Measurements from ENCODE around the gene DCANP1. TPM values are rescaled to one million over a fixed set of nuclear protein-coding genes. Genes with fewer than 3 reads are reported as not detected.

DCANP1 gene
- total and polyA plus RNA-seq, 5 donors, result not detected

- WGBS, result 92% methylated on average over 4 of the region's 4 CpGs
- Histone ChIP-seq H3K27ac (ENCODE audit: low read length) (no peak overlapping the region), H3K27me3 (ENCODE audit: control insufficient read depth, insufficient read depth) (no peaks in the 10 kb centered on the region), H3K4me1 (ENCODE audit: control insufficient read depth, insufficient read depth, low read length) (no peaks in the 10 kb centered on the region), H3K4me3 (ENCODE audit: low read length) (no peak overlapping the region), H3K9me3 (ENCODE audit: control insufficient read depth, low read length) (no peaks in the 10 kb centered on the region)
- intact Hi-C loops (cut with DNase I), result no loop called here
- ATAC-seq (no peak), DNase-seq (no peak)
These were observed 8.7 kb upstream of the DCANP1 start for GRCh38 chr5:135455876-135456237.

GRCh38 chr5:135454946-135455345, 7.8 kb upstream of the DCANP1 start:
- DNase-seq (no peak), ATAC-seq (no peak)
- WGBS, result 96% methylated on average over 3 of the region's 3 CpGs
- Histone ChIP-seq H3K9me3 (ENCODE audit: control insufficient read depth, low read length) (no peaks in the 10 kb centered on the region), H3K27me3 (ENCODE audit: control insufficient read depth, insufficient read depth) (no peaks in the 10 kb centered on the region), H3K4me3 (ENCODE audit: low read length) (no peak overlapping the region), H3K4me1 (ENCODE audit: control insufficient read depth, insufficient read depth, low read length) (no peaks in the 10 kb centered on the region), H3K27ac (ENCODE audit: low read length) (no peak overlapping the region)
- intact Hi-C loops (cut with DNase I), result no loop called here

GRCh38 chr5:135453613-135454012, 6.5 kb upstream of the DCANP1 start:
- Histone ChIP-seq H3K4me3 (ENCODE audit: low read length) (no peak overlapping the region), H3K27ac (ENCODE audit: low read length) (no peak overlapping the region), H3K9me3 (ENCODE audit: control insufficient read depth, low read length) (no peaks in the 10 kb centered on the region), H3K27me3 (ENCODE audit: control insufficient read depth, insufficient read depth) (no peaks in the 10 kb centered on the region), H3K4me1 (ENCODE audit: control insufficient read depth, insufficient read depth, low read length) (no peaks in the 10 kb centered on the region)
- ATAC-seq (no peak), DNase-seq (no peak)
- 65% methylated on average over 4 of the region's 4 CpGs for WGBS
- intact Hi-C loops (cut with DNase I), result no loop called here

- 83% methylated on average over 10 of the region's 10 CpGs for WGBS
These were observed 5.3 kb upstream of the DCANP1 start, which contains the start of gene TIFAB for GRCh38 chr5:135452321-135453030. Gene TIFAB, minus strand, starts transcription at chr5:135452351. Its CDS starts 2,412 bp downstream, at chr5:135449939.

GRCh38 chr5:135451581-135452320, 4.6 kb upstream of the DCANP1 start:
- intact Hi-C loops (cut with DNase I), result no loop called here
- no peak overlapping the region for H3K4me3 ChIP-seq (ENCODE audit: low read length)
- ATAC-seq (no peak), DNase-seq (no peak)
- no peaks in the 10 kb centered on the region for H3K27me3 ChIP-seq (ENCODE audit: control insufficient read depth, insufficient read depth)
- no peaks in the 10 kb centered on the region for H3K4me1 ChIP-seq (ENCODE audit: control insufficient read depth, insufficient read depth, low read length)
- 88% methylated on average over 17 of the region's 17 CpGs for WGBS
- no peak overlapping the region for H3K27ac ChIP-seq (ENCODE audit: low read length)
- no peaks in the 10 kb centered on the region for H3K9me3 ChIP-seq (ENCODE audit: control insufficient read depth, low read length)

More at GRCh38 chr5:135452321-135453030, 5.3 kb upstream of the DCANP1 start, which contains the start of gene TIFAB:
- DNase-seq, result no peak
- Histone ChIP-seq H3K27me3 (ENCODE audit: control insufficient read depth, insufficient read depth) (no peaks in the 10 kb centered on the region), H3K9me3 (ENCODE audit: control insufficient read depth, low read length) (no peaks in the 10 kb centered on the region), H3K27ac (ENCODE audit: low read length) (no peak within 1 kb of the TSS), H3K4me1 (ENCODE audit: control insufficient read depth, insufficient read depth, low read length) (no peaks in the 10 kb centered on the region), H3K4me3 (ENCODE audit: low read length) (no peak within 1 kb of the TSS)
- intact Hi-C loops (cut with DNase I), result no loop called here
- no peak for ATAC-seq

GRCh38 chr5:135450952-135451351, 3.8 kb upstream of the DCANP1 start:
- no peak overlapping the region for H3K4me3 ChIP-seq (ENCODE audit: low read length)
- WGBS, result 96% methylated on average over 2 of the region's 2 CpGs
- no peaks in the 10 kb centered on the region for H3K4me1 ChIP-seq (ENCODE audit: control insufficient read depth, insufficient read depth, low read length)
- no peak overlapping the region for H3K27ac ChIP-seq (ENCODE audit: low read length)
- H3K27me3 ChIP-seq (ENCODE audit: control insufficient read depth, insufficient read depth), result no peaks in the 10 kb centered on the region
- ATAC-seq, result no peak
- no peak for DNase-seq
- intact Hi-C loops (cut with DNase I), result no loop called here
- no peaks in the 10 kb centered on the region for H3K9me3 ChIP-seq (ENCODE audit: control insufficient read depth, low read length)

- H3K9me3 ChIP-seq (ENCODE audit: control insufficient read depth, low read length), result no peaks in the 10 kb centered on the region
- intact Hi-C loops (cut with DNase I), result no loop called here
- no peak for DNase-seq
- H3K4me3 ChIP-seq (ENCODE audit: low read length), result no peak overlapping the region
- H3K27ac ChIP-seq (ENCODE audit: low read length), result no peak overlapping the region
- H3K27me3 ChIP-seq (ENCODE audit: control insufficient read depth, insufficient read depth), result no peaks in the 10 kb centered on the region
- no peak for ATAC-seq
- WGBS, result 76% methylated on average over 3 of the region's 3 CpGs
- no peaks in the 10 kb centered on the region for H3K4me1 ChIP-seq (ENCODE audit: control insufficient read depth, insufficient read depth, low read length)
These were observed 3.2 kb upstream of the DCANP1 start for GRCh38 chr5:135450336-135450735.

GRCh38 chr5:135449644-135450043, 2.5 kb upstream of the DCANP1 start:
- no peak overlapping the region for H3K4me3 ChIP-seq (ENCODE audit: low read length)
- DNase-seq, result no peak
- H3K27ac ChIP-seq (ENCODE audit: low read length), result no peak overlapping the region
- no peaks in the 10 kb centered on the region for H3K27me3 ChIP-seq (ENCODE audit: control insufficient read depth, insufficient read depth)
- WGBS, result 96% methylated on average over 12 of the region's 12 CpGs
- intact Hi-C loops (cut with DNase I), result no loop called here
- no peaks in the 10 kb centered on the region for H3K9me3 ChIP-seq (ENCODE audit: control insufficient read depth, low read length)
- no peak for ATAC-seq
- H3K4me1 ChIP-seq (ENCODE audit: control insufficient read depth, insufficient read depth, low read length), result no peaks in the 10 kb centered on the region

- Histone ChIP-seq H3K4me3 (ENCODE audit: low read length) (no peak overlapping the region), H3K27ac (ENCODE audit: low read length) (no peak overlapping the region), H3K27me3 (ENCODE audit: control insufficient read depth, insufficient read depth) (no peaks in the 10 kb centered on the region), H3K9me3 (ENCODE audit: control insufficient read depth, low read length) (no peaks in the 10 kb centered on the region), H3K4me1 (ENCODE audit: control insufficient read depth, insufficient read depth, low read length) (no peaks in the 10 kb centered on the region)
- intact Hi-C loops (cut with DNase I), result no loop called here
- 83% methylated on average over 9 of the region's 9 CpGs for WGBS
- DNase-seq (no peak), ATAC-seq (no peak)
These were observed 1.8 kb upstream of the DCANP1 start for GRCh38 chr5:135448791-135449507.

- WGBS, result 77% methylated on average over 9 of the region's 9 CpGs
- Histone ChIP-seq H3K27me3 (ENCODE audit: control insufficient read depth, insufficient read depth) (no peaks in the 10 kb centered on the region), H3K4me1 (ENCODE audit: control insufficient read depth, insufficient read depth, low read length) (no peaks in the 10 kb centered on the region), H3K4me3 (ENCODE audit: low read length) (no peak overlapping the region), H3K9me3 (ENCODE audit: control insufficient read depth, low read length) (no peaks in the 10 kb centered on the region), H3K27ac (ENCODE audit: low read length) (no peak overlapping the region)
- no peak for ATAC-seq
- no peak for DNase-seq
- intact Hi-C loops (cut with DNase I), result no loop called here
These were observed 1.1 kb upstream of the DCANP1 start for GRCh38 chr5:135448071-135448739.

- H3K27ac ChIP-seq (ENCODE audit: low read length), result no peak overlapping the region
- DNase-seq (no peak), ATAC-seq (no peak)
- WGBS, result 51% methylated on average over 7 of the region's 7 CpGs
- intact Hi-C loops (cut with DNase I), result no loop called here
- H3K4me1 ChIP-seq (ENCODE audit: control insufficient read depth, insufficient read depth, low read length), result no peaks in the 10 kb centered on the region
- no peaks in the 10 kb centered on the region for H3K9me3 ChIP-seq (ENCODE audit: control insufficient read depth, low read length)
- no peaks in the 10 kb centered on the region for H3K27me3 ChIP-seq (ENCODE audit: control insufficient read depth, insufficient read depth)
- H3K4me3 ChIP-seq (ENCODE audit: low read length), result no peak overlapping the region
These were observed 533 bp downstream of the DCANP1 start for GRCh38 chr5:135446615-135447014.

Data from right cardiac atrium (tissue), 5 donors.